Measurements from ENCODE around the gene FAM8A1.

Gene FAM8A1

DNA sequence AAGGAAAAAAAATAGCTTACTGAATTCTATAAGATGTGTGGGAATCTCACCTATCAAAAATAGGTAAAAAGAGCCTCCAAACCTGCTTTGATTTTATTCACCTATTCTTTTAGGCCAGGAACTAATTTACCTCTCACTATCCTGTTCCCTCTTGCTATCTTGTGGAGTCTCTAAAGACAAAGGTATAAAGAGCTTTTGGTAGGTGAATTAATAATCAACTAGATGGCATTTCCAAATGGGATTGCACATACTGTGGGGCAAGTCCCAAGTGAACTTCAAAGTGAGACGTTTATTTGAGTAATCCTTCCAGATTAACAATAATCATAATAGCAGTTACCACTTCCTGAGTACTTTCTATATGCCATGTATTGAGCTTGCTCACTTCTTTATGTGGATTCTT, 2.8 kb downstream of the FAM8A1 start:
- no peak for DNase-seq

DNA sequence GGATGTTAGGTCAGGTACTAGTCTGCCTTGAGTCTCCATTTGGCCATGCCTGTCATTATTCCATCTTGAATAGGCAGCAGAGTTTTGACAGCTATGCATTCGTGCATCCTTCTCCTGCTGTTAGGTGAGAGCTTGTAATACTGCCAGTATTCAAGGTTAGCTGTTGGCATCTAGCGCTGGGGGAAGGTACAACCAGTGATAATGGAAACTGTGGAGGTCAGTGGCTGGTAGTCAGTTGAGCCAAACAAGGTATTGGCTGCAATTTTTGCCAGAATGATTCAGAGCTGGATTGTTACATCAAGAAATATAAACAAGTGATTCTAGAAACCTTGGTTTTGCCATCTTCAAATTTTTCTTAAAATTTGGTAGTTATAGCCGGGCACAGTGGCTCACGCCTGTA, 6.5 kb downstream of the FAM8A1 start:
- no peak for DNase-seq

DNA sequence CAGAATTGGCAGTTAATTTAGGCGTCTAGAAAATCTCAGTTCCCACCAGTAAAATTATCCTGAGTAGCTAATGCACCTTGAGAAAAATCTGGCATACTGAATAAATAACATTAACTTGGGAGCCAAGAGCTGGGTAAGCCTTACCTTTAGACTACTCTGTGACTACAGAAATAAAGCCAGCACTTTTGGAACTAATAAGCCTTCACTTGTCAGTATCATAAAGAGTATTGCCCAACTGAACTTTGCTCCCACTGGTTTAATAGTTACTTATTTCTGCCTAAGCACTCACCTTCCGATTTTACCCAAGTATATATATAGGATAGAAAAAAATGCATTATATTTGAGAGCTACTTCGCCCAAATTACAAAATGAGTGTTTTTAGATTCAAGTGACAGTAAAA, 10.7 kb downstream of the FAM8A1 start:
- no peak for DNase-seq

DNA sequence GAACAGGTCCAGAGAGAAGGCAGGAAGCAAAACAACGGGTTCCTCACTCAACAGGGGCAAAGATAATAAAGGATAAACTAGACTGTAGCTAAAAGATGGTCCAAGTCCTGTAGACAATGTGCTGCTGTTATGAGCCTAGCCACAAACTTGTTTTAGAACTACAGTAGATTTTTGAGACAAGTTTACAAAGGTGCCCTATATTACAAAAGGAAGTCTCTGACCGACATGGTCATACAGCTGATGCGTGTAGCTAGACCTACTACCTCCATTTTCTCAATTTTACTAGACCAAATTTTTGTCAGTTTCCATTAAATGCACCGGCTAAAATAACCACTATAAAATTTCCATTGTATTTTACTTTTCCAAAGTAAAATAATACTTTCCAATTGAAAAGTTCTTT, 11.9 kb downstream of the FAM8A1 start:
- no peak for DNase-seq

DNA sequence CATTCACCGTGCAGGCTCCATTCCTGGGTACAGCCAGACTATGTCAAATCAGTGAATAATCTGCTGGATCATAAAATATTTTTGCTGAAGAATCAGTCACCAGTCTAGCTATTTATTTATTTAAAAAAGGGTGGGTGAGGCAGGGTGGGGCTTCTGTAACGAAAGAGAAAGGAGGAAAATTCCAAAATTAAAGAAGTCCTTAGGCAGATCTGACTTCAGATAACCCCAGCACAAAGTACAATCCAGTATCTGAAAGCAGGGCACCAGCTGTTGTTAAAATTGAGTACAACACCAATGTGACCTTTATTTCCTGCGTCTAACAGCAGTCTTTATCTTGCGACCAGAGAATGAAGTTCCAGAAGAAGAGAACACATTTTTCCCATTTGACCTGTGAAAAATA, 15.7 kb downstream of the FAM8A1 start:
- DNase-seq: no peak

DNA sequence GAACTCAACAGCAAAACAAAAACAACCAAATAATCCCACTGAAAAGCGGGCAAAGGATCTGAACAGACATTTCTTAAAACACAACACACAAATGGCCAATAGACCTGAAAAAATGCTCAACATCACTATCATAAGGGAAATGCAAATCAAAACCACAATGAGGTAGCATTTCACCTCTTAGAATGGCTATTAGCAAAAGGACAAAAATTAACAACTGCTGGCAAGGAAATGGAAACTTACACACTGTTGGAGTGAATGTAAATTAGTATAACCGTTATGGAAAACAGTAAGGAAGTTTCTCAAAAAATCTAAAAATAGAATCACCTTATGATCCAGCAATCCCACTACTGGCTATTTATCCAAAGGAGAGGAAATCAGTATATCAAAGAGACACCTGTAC, 20.9 kb downstream of the FAM8A1 start:
- no peak for DNase-seq

DNA sequence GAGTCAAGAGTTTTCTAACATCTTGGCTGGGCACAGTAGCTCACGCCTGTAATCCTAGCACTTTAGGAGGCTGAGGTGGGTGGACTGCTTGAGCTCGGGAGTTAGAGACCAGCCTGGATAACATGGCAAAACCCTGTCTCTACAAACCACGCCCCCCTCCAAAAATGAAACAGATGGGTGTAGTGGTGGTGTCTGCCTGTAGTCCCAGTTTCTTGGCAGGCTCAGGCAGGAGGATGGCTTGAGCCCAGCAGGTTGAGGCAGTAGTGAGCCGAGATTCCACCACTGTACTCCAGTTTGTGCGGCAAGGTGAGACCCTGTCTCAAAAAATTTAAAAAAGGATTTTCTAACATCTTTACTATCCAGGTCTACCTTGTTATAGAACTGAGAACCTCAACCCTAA, 22.0 kb downstream of the FAM8A1 start:
- no peak for DNase-seq

DNA sequence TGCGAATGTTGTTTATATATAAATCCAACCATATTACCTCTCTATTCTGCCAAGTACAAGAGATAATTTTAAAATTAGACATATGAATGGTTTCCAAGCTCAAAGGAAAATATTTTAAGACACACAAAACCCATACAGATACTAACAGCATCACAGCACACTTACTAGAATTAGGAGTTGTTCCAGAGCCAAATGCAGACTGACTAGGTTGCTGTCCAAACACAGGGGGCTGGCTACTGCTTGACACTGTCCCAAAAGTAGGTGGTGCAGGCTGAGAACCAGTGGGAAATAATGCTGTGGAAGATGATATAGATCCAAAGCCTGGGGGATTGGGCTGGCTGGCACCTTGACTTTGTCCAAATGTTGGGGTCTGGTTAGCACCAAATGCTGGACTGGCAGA, 24.3 kb downstream of the FAM8A1 start:
- no peak for DNase-seq

DNA sequence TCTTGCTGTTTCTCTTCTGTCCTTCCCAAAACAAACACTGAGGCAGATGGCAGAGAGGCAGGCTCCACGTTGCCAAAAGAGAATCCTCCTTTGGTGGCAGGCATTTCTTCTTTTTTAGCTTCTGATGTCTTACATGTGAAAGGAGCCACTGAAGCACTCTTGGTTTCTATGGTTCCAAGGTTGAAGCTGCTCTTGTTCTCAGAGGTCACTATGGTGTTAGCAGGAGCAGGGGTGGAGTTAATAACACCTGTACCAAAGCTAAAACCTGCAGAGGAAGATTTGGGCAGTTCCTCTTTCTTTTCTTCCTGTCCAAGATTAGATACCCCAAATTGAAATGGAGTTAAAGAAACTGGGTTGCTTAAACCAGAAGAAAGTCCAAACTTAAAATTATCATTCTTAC, 28.8 kb downstream of the FAM8A1 start:
- DNase-seq: no peak

DNA sequence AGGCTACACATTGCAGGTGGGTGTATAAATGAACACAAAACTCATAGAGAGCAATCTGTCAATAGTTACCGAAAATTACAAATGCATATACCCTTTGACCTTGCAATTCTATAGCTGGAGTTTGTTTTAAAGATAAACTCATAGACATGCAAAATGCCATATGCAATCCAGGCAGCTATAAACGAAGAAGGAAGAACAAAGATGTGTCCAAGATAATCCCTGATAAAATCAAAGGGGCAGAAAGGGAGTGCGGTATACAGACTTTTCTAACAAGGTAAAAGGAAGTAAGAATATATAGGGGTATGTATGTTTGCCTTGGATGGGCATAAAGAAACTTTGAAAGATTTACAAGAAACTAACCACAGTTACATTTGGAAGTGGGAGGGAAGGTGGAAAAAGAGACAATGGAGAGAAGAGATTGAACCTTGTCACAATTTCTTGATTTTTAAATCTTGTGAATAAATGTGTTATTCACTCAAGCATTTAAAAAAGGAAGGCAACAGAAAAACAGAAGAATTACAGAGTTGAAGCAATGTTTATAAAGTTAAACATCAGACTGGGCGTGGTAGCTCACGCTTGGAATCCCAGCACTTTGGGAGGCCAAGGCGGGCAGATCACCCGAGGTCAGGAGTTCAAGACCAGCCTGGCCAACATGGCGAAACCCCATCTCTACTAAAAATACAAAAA, 29.9 kb downstream of the FAM8A1 start:
- DNase-seq: no peak

DNA sequence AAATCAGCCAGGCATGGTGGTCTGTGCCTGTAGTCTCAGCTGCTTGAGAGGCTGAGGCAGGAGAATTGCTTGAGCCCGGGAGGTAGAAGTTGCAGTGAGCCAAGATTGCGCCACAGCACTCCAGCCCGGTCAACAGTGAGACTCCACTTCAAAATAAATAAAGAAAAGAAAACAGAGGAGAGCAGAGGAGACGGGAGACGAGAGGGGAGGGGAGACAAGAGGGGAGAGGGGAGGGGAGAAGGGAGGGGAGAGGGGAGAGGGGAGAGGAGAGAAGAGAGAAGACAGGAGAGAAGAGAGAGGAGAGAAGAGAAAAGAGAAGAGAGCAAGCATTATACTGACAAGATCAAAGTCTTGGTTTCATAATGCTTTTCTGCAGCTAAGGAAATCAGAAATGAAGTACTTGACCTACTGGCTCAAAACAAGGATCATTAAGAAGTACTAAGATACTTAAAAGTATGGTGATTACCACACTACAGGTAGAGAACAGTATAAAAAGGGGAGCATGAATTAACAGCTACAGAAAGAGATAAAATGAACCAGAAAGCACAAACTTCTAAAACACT, 30.5 kb downstream of the FAM8A1 start:
- DNase-seq: no peak

DNA sequence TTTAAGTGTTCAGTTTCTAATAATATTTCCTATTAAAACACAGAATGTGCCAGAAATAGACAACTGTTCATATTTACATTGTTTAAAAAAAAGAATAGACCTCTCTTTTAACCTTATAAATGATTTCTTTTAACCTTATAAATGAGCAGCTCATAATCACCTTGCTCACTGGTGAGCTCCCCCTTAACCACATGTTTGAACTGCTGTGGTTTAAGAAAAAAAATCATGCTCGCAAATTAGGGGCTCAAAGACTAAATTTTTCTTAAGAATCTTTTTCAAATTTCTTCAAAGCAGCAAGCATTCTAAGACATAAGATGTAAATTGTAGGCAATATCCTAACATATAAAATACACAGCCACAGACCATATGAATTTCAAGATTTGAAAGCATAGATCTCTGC, 32.8 kb downstream of the FAM8A1 start:
- no peak for DNase-seq

DNA sequence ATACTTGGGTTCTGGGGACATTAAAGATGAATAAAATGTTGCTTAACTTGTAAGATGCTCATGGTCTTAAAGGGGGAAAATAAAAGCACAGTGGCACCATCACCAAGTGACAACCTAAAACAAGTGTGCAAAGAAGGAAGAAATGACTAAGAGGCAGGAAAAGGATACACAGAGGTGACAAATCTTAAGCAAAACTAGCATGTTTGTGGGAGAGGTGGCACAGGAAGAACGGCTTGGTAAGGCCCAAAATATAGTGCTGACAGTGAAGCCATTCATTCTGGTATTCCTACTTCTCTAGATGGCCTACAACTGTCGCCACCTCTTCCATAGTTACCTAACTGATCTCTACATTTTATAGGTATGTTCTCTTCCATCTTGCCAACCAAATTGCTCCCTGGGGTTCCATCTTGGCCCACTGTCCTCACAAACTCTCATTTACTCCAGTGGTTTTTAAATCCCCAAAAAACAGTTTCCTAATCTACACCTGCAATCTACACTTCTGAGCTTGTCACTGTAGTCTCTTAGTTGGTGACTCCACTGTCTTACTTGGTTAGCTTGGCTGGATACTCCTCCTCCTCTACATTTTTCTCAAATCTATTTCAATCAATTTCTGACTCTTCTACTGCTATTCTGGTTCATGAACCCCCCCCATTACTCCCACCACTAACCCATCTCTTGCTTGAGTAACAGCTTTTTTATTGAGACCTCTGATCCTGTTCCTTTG, 33.5 kb downstream of the FAM8A1 start:
- no peak for DNase-seq

DNA sequence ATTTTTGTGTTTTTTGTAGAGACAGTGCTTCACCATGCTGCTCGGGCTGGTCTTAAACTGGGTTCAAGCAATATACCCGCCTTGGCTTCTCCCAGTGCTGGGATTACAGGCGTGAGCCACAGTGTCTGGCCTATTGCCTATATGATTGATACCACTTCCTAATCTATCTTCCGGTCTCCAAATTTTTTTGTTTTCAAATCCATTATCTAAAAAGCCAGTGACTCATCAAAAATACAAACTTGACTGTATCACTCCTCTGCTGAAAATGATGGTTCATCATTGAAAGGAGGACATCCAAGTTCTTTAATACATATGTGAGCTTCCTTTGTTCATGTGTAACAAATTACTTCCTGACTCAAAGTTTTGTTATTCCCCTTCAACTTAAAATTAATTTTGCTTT, 35.5 kb downstream of the FAM8A1 start:
- DNase-seq: no peak

DNA sequence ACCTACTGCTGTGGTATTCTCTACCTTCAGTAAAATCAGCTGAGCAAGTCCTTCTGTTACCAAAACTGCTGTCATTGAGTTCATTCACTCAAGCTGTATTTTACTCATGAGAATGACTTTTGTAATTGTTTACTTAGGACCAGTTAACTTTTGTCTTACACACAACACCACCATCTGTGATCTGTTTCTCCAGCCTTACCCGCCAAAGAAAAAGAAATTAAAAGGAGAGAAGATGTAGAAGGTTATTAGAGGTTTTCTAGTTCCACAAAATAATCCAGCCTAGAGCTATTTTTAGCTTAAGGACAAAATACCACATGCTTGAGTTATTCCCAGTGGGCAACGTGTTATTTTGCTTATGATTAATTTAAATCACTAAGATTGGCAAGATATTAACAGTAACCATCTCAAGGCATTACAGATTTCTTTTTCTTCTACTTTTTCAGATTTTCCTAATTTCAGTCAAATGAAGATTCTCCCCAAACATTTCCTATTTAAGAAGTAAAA, 38.2 kb downstream of the FAM8A1 start:
- DNase-seq: no peak

DNA sequence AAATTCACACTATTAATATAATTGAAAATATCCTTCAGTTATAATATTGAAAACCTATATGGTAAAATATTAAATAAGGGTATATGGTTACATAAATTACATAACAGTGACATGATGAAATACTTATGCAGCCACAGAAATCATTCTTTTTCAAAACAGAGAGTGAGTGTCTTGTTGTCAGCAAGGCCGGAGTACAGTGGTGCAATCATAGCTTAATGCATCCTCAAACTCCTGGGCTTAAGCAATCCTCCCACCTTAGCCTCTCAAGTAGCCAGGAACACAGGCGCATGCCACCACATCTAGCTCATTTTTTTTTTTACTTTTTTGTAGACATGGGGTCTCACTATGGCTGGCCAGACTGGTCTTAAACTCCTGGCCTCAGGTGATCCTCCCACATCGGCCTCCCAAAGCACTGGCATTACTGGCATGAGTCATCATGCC, 40.4 kb downstream of the FAM8A1 start:
- DNase-seq: no peak

DNA sequence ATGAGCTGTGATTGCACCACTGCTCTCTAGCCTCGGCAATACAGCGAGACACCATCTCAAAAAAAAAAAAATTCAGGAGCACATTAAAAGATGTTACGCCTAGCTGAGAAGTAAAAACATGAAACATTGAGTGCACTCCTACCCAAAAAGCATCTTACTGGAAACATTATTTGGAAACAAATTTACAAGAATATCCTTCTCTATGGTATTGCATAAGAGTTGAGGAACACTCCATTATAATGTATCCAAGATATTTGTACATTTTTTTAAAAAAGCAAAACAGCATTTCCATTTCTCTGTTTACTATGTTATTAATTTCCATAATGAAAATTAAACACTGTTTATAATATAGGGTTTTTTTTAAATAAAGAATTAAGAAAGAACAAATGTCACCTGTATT, 48.6 kb downstream of the FAM8A1 start:
- DNase-seq: no peak

DNA sequence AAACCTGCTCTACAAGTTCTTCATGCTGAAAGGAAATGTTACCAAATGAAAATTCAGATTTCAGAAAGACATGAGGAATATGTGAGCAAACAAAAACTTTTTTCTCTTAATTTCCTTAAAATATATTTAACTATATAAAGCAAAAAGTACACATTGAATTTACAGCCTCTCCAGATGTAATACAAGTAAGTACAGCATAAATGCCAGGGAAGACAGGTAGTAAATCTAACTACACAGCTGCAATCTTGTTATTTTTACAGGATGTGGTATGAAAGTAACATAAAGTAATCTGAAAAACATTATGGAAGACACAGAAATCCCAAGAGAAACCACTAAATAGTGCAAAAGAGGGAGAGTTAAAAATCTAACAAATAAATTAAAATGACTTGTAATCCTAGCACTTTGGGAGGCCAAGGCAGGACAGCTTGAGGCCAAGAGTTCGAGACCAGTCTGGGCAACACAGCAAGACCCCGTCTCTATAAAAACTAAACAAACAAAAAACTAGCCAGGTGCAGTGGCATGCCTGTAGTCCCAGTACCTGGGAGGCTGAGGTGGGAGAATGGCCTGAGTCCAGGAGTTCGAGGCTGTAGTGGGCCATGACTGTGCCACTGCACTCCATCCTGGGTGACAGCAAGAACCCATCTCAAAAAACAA, 50.7 kb downstream of the FAM8A1 start:
- no peak for DNase-seq

DNA sequence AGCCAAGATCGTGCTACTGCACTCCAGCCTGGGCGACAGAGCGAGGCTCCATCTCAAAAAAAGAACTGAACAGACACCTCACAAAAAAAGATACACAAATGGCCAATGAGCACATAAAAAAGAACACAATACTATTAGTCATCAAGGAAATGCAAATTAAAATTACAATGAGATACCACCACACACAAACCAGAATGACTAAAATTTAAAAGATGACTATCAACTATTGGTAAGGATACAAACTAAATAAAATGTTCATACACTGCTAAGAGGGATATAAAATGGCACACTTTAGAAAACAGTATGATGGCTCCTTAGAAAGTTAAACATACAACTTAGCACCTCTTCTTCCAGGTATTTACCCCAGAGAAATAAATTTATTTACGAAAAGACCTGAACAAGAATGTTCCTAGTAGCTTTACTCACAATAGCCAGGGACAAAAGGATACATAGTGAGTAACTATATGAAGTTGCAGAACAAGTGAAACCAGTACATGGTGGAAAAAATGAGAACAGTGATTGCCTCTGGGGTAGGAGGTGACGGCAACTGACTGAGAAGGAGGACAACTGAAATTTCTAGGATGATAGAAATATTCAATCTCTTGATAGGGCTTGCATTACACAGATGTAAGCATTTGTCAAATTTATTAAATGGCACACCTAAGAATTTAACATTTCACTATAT, 53.2 kb downstream of the FAM8A1 start:
- no peak for DNase-seq

DNA sequence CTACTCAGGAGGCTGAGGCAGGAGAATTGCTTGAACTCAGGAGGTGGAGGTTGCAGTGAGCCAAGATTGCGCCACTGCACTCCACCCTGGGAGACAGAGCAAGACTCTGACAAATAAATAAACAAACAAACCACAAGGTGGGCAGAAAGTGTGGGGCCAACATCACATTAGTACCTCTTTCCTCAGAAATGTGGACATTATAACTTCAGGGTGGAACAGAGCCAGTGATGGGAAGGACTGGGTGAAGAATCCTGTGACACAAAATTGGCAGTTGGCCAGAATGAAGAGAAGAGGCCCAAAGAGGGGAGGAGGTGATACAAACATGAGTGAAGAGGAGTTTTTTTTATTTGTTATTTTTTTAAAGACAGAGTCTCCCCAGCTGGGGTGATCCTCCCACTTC, 56.0 kb downstream of the FAM8A1 start:
- no peak for DNase-seq

DNA sequence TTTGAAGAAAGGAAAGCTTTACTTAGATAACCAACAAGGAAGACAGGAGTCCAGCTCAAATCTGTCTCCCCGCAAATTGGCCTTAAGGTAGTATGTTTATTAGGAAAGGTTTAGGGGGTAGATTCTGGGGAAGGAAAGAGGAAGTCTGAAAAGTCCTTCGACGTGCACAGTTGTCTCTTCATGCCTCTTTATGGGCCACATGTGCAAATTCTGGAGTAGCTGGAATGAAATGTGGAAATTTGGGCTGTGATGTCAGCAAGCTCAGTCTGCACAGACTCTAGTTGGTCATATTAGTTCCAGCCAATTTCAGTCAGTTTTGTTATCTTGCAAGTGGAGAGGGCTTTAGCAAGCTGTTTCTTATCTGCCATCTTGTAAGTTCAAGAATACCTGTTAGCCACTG, 56.5 kb downstream of the FAM8A1 start:
- DNase-seq: no peak

All from activated T-cell treated with anti-CD3 and anti-CD28 coated beads for 4 hours (primary cell).